GM12878 (cell line): ENCODE measurements around the gene SARS1. TPM values are rescaled to one million over a fixed set of nuclear protein-coding genes. Genes with fewer than 3 reads are reported as not detected.
"Not testable (repeated sequence)": the region's sequence is repeated elsewhere in the genome, so short reads cannot be mapped to it uniquely, and the experiment has no call there.

Experiments
- ATAC-seq: fragments of 200-7000 bp; cut with Tn5 transposase; 3 replicates; pipeline ENCODE4 v1.9.1; 2020; ENCODE audit warnings: mild to moderate bottlenecking, moderate library complexity
- BruUV-seq: library from RNA; stranded (reverse); fragments of 400-500 nt; replicated peaks from 2 replicates; lab custom pipeline; 2021; lab: Mats Ljungman, UMichigan
- CTCF ChIA-PET: fragments of 300-600 bp; sonication (Branson Sonifier 250); formaldehyde crosslinking; extraction: SDS; loops from one replicate; lab custom pipeline; 2021; ENCODE audit warnings: inconsistent platforms; lab: Yijun Ruan, JAX
- POLR2A ChIA-PET: fragments of 350-600 bp; formaldehyde crosslinking; extraction: SDS; loops from one replicate; lab custom pipeline; 2021; ENCODE audit warnings: inconsistent platforms; lab: Charles Lee
- RAD21 ChIA-PET: fragments of 300-600 bp; sonication (Branson Sonifier 250); formaldehyde crosslinking; loops from one replicate; lab custom pipeline; 2023; ENCODE audit warnings: antibody characterized with exemption; ENCODE audit not compliant: unreplicated experiment; lab: Charles Lee
- SMC1A ChIA-PET: fragments of 300-600 bp; sonication (Branson Sonifier 250); formaldehyde crosslinking; loops from one replicate; lab custom pipeline; 2023; ENCODE audit not compliant: unreplicated experiment, uncharacterized antibody; lab: Charles Lee
- DNase-seq: peaks from one replicate; pipeline ENCODE4 v3.0.0-alpha.2; 2011; ENCODE audit warnings: low read depth, low spot score
- FAIRE-seq: peaks from 3 replicates; lab custom pipeline; 2011; peaks lifted over from hg19 to GRCh38; lab: Jason Lieb, UNC
- H2AFZ ChIP-seq: 2 replicates; pipeline ENCODE4 v1.6.0; 2011; ENCODE audit warnings: low read depth, low read length, control low read depth; ENCODE audit not compliant: control insufficient read depth
- H3K27ac ChIP-seq: 2 replicates; pipeline ENCODE4 v1.5.1; 2011; ENCODE audit warnings: control low read depth; ENCODE audit not compliant: control insufficient read depth, insufficient read depth
- H3K27me3 ChIP-seq, 2 experiments: replicated peaks in 1 of 2; 2 replicates each; pipeline versions ENCODE4 v1.6.0 to v1.6.1; 2011; ENCODE audit warnings: low read length in 1 of 2; ENCODE audit not compliant: control insufficient read depth in 2 of 2, insufficient read depth in 2 of 2
- H3K36me3 ChIP-seq, 2 experiments: 2 replicates each; pipeline ENCODE4 v1.5.1; 2011; ENCODE audit warnings: low read length in 1 of 2; ENCODE audit not compliant: control insufficient read depth in 2 of 2, insufficient read depth in 2 of 2
- H3K4me1 ChIP-seq: 2 replicates; pipeline ENCODE4 v1.6.1; 2011; ENCODE audit warnings: mild to moderate bottlenecking, low read length, moderate library complexity, mixed read lengths; ENCODE audit not compliant: control insufficient read depth, insufficient read depth
- H3K4me2 ChIP-seq: 2 replicates; pipeline ENCODE4 v1.6.0; 2011; ENCODE audit warnings: control low read depth; ENCODE audit not compliant: control insufficient read depth, insufficient read depth
- H3K4me3 ChIP-seq: fragments of 200-600 bp; sonication (generic); 2 replicates; pipeline ENCODE4 v1.5.1; 2016
- H3K79me2 ChIP-seq: 2 replicates; pipeline ENCODE4 v1.6.0; 2011; ENCODE audit warnings: low read length; ENCODE audit not compliant: control insufficient read depth, insufficient read depth
- H3K9ac ChIP-seq: 2 replicates; pipeline ENCODE4 v1.8.0; 2011; ENCODE audit warnings: low read length, control low read depth, mixed read lengths; ENCODE audit not compliant: control insufficient read depth, insufficient read depth
- H3K9me3 ChIP-seq: replicated peaks from 3 replicates; pipeline ENCODE4 v1.5.1; 2011; ENCODE audit warnings: mild to moderate bottlenecking, low read length; ENCODE audit not compliant: control insufficient read depth, insufficient read depth
- H4K20me1 ChIP-seq: 2 replicates; pipeline ENCODE4 v1.6.0; 2011; ENCODE audit not compliant: control insufficient read depth, insufficient read depth
- BRCA1 ChIP-seq: IDR thresholded peaks from 2 replicates; pipeline ENCODE4 v1.6.1; 2011; ENCODE audit warnings: low read depth, low read length, improper control_type of control experiment
- FOXM1 ChIP-seq: IDR thresholded peaks from 2 replicates; pipeline ENCODE4 v1.6.1; 2012; ENCODE audit warnings: low read depth, mild to moderate bottlenecking, inconsistent platforms, low read length, moderate library complexity
- POLR2A ChIP-seq: IDR thresholded peaks from 2 replicates; pipeline ENCODE4 v1.6.1; 2011; ENCODE audit warnings: low read depth, mild to moderate bottlenecking, low read length
- POLR2AphosphoS5 ChIP-seq: IDR thresholded peaks from 2 replicates; pipeline ENCODE4 v1.6.1; 2011; ENCODE audit warnings: mild to moderate bottlenecking, low read length, inconsistent platforms
- RAD51 ChIP-seq: fragments of 450-650 bp; IDR thresholded peaks from 2 replicates; pipeline ENCODE4 v1.6.1; 2016; ENCODE audit warnings: moderate library complexity, mild to moderate bottlenecking, inconsistent platforms
- RFX5 ChIP-seq: IDR thresholded peaks from 2 replicates; pipeline ENCODE4 v1.6.1; 2011; ENCODE audit warnings: low read depth, low read length, improper control_type of control experiment
- RUNX3 ChIP-seq: IDR thresholded peaks from 2 replicates; pipeline ENCODE4 v1.6.1; 2012; ENCODE audit warnings: low read length, inconsistent platforms
- USF1 ChIP-seq: IDR thresholded peaks from 2 replicates; pipeline ENCODE4 v1.6.1; 2011; ENCODE audit warnings: borderline replicate concordance, low read depth, mild to moderate bottlenecking, moderate library complexity, mixed read lengths, low read length; ENCODE audit not compliant: insufficient read depth; ENCODE audit errors: extremely low read length
- WGBS: methylation state at CpG from one replicate; pipeline ENCODE4 v1.1.6; 2016; ENCODE audit warnings: low lambda C conversion rate; ENCODE audit not compliant: insufficient replicate concordance, insufficient coverage; ENCODE audit errors: missing lambda C conversion rate; 5-methylcytosine and 5-hydroxymethylcytosine counted together
- in situ Hi-C: fragments of 300-500 bp; cut with MboI; formaldehyde crosslinking; loops from 9 replicates; pipeline ENCODE4 v1.14.3; 2018; ENCODE audit warnings: mixed read lengths
- intact Hi-C: fragments of 100-400 bp; cut with micrococcal nuclease; formaldehyde crosslinking; loops from one replicate; pipeline ENCODE4 v1.14.2; 2022; ENCODE audit not compliant: unreplicated experiment
- polyA plus RNA-seq, 11 experiments: library from polyadenylated mRNA; depleted of rRNA in 4 of 11; unstranded in 6 of 11; stranded (reverse) in 5 of 11; fragments of >200 nt; fragmentation: Nextera tagmentation in 4 of 11; fragmentation: Illumina TruSeq in 1 of 11; extraction: Ambion mirVana in 4 of 11; extraction: Trizol in 1 of 11; gene quantifications; 1 replicate in 1 of 11; 2 replicates in 10 of 11; pipeline versions ENCODE4 v1.2.1 to v1.2.3, GENCODE V29; 2011 to 2016; ENCODE audit warnings: inconsistent platforms in 2 of 11, missing spikeins in 2 of 11, low read depth in 1 of 11
- total RNA-seq, 4 experiments: library from RNA; depleted of rRNA in 3 of 4; stranded (reverse); fragments of >200 nt in 3 of 4; fragmentation: Illumina TruSeq in 1 of 4; extraction: Trizol in 1 of 4; gene quantifications; 2 replicates each; pipeline versions ENCODE4 v1.2.1 to v1.2.3, GENCODE V29; 2013 to 2021
- TF ChIP-seq, protein P1 (sequence below): IDR thresholded peaks from 2 replicates; pipeline ENCODE4 v1.6.1; 2012; ENCODE audit warnings: low read depth, low read length, improper control_type of control experiment

SARS1 gene
- total and polyA plus RNA-seq, 10 of the 15 experiments (the other 5 are each of a cell fraction or from before 2014, with no cell fraction given), result 103 to 202 (median 138) TPM

GRCh38 chr1:109171646-109172045 lies 42.1 kb upstream of the SARS1 start:
- FAIRE-seq (no peak), DNase-seq (no peak), ATAC-seq (no peak)
- in situ Hi-C loops (no loop called here), intact Hi-C loops (no loop called here)
- Histone ChIP-seq H3K9ac (no peak overlapping the region), H3K27me3 (no peaks in the 10 kb centered on the region; a peak in 1 of 4 replicates), H3K4me1 (peaks cover 12% of the 10 kb centered on the region), H3K36me3 (no peaks in the 10 kb centered on the region), H3K27ac (no peak overlapping the region), H3K4me2 (no peak overlapping the region), H4K20me1 (no peaks in the 10 kb centered on the region; the same call in 1 of the 2 replicates), H3K9me3 (no peaks in the 10 kb centered on the region), H2AFZ (no peak overlapping the region), H3K79me2 (no peaks in the 10 kb centered on the region), H3K4me3 (no peak overlapping the region)
- POLR2A ChIA-PET, result no interaction called here
- no TSS peak for BruUV-seq
- TF ChIP-seq, protein P1, sequence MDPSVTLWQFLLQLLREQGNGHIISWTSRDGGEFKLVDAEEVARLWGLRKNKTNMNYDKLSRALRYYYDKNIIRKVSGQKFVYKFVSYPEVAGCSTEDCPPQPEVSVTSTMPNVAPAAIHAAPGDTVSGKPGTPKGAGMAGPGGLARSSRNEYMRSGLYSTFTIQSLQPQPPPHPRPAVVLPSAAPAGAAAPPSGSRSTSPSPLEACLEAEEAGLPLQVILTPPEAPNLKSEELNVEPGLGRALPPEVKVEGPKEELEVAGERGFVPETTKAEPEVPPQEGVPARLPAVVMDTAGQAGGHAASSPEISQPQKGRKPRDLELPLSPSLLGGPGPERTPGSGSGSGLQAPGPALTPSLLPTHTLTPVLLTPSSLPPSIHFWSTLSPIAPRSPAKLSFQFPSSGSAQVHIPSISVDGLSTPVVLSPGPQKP, result no peak
- TF ChIP-seq POLR2A, result no peak
- TF ChIP-seq POLR2AphosphoS5, result no peak
- no peak for TF ChIP-seq RUNX3
- no peak for TF ChIP-seq RAD51
- no peak for TF ChIP-seq RFX5
- no peak for TF ChIP-seq BRCA1
- no peak for TF ChIP-seq USF1
- no peak for TF ChIP-seq FOXM1
- CTCF ChIA-PET, result interaction anchor here (1.0 to 1.1 kb wide), 2 partner anchors 19 to 20 kb away, joined by 3 read pairs; no protein-coding TSS in a partner anchor
- RAD21 ChIA-PET, result interaction anchor here (0.8 kb wide), 1 partner anchor 15 kb away, joined by 3 read pairs; no protein-coding TSS in a partner anchor
- SMC1A ChIA-PET, result interaction anchor here (0.6 to 1.0 kb wide), 3 partner anchors 16 to 350 kb away, joined by 3 read pairs; partner anchors contain the start of gene SARS1
- WGBS, result 80% methylated on average over 10 of the region's 10 CpGs

- H4K20me1 ChIP-seq, H3K4me1 ChIP-seq, H3K79me2 ChIP-seq, ATAC-seq, FAIRE-seq, POLR2A ChIA-PET, H3K9me3 ChIP-seq, H3K27me3 ChIP-seq, H3K36me3 ChIP-seq, H3K4me2 ChIP-seq, H3K4me3 ChIP-seq, intact Hi-C loops, SMC1A ChIA-PET, H3K9ac ChIP-seq, BruUV-seq, H2AFZ ChIP-seq, CTCF ChIA-PET, RAD21 ChIA-PET, H3K27ac ChIP-seq, DNase-seq, in situ Hi-C loops: not testable (repeated sequence)
- no CpG with 5 or more reads among the region's 1 CpG for WGBS
Observed at GRCh38 chr1:109176349-109176748, 37.4 kb upstream of the SARS1 start.

DNA sequence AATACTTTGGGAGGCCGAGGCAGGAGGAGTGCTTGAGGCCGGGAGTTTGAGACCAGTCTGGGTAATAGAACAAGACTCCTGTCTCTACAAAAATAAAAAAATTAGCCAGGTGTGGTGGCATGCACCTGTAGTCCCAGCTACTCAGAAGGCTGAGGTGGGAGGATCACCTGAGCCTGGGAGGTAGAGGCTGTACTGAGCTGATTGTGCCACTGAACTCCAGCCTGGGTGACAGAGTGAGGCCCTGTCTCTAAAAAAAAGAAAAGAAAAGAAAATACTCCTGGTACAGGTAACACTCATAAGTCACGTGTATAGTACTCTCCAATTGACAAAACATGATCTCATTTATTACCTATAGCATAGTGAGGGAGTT lies 33.0 kb upstream of the SARS1 start:
- SMC1A ChIA-PET, FAIRE-seq, BruUV-seq: not testable (repeated sequence)

More for the DNA sequence above, 33.0 kb upstream of the SARS1 start:
- intact Hi-C loops, RAD21 ChIA-PET, H3K9me3 ChIP-seq, H3K27ac ChIP-seq, H3K27me3 ChIP-seq, H3K79me2 ChIP-seq, H2AFZ ChIP-seq, H3K36me3 ChIP-seq, H4K20me1 ChIP-seq, DNase-seq, in situ Hi-C loops, ATAC-seq, H3K4me2 ChIP-seq, H3K4me1 ChIP-seq, POLR2A ChIA-PET, H3K9ac ChIP-seq, H3K4me3 ChIP-seq: not testable (repeated sequence)
- CTCF ChIA-PET, result interaction anchor here (0.7 to 1.3 kb wide), 3 partner anchors 12 to 246 kb away, joined by 3 to 4 read pairs (median 3); no protein-coding TSS in a partner anchor
- 23% methylated on average over 3 of the region's 3 CpGs for WGBS
